ENCODE results near the gene LIMK1. TPM values are rescaled to one million over a fixed set of nuclear protein-coding genes. Genes with fewer than 3 reads are reported as not detected.

The LIMK1 gene
- total RNA-seq, 4 donors from 2014 or later, result 12.8 to 21.5 (median 17.2) TPM

- Histone ChIP-seq H3K27ac (no peak overlapping the region), H3K36me3 (peaks cover 14% of the 10 kb centered on the region), H3K9me3 (no peaks in the 10 kb centered on the region), H3K4me3 (no peak overlapping the region), H3K27me3 (no peaks in the 10 kb centered on the region), H3K4me1 (no peaks in the 10 kb centered on the region)
- WGBS, result 82% methylated on average over 12 of the region's 12 CpGs
- no peak for DNase-seq (ENCODE audit: low spot score in 2 of 2)
- TF ChIP-seq CTCF (IDR thresholded peaks at IDR 0.05) (no peak), POLR2AphosphoS5 (IDR thresholded peaks at IDR 0.05) (no peak), EP300 (IDR thresholded peaks at IDR 0.05) (no peak), POLR2A (IDR thresholded peaks at IDR 0.05) (no peak)
Observed at GRCh38 chr7:74126220-74126880, 42.7 kb downstream of the LIMK1 start.

GRCh38 chr7:74129887-74130286, 46.3 kb downstream of the LIMK1 start:
- no peaks in the 10 kb centered on the region for H3K36me3 ChIP-seq
- no peaks in the 10 kb centered on the region for H3K27me3 ChIP-seq
- no peak overlapping the region for H3K4me3 ChIP-seq
- 47% methylated on average over 2 of the region's 2 CpGs for WGBS
- H3K9me3 ChIP-seq, result no peaks in the 10 kb centered on the region
- H3K27ac ChIP-seq, result no peak overlapping the region
- no peaks in the 10 kb centered on the region for H3K4me1 ChIP-seq
- no peak for TF ChIP-seq POLR2AphosphoS5 (IDR thresholded peaks at IDR 0.05)
- no peak for TF ChIP-seq CTCF (IDR thresholded peaks at IDR 0.05)
- no peak for TF ChIP-seq EP300 (IDR thresholded peaks at IDR 0.05)
- TF ChIP-seq POLR2A (IDR thresholded peaks at IDR 0.05), result no peak
- DNase-seq (ENCODE audit: low spot score in 2 of 2), result no peak

GRCh38 chr7:74130518-74130917, 46.9 kb downstream of the LIMK1 start:
- H3K27ac ChIP-seq, result no peak overlapping the region
- H3K4me3 ChIP-seq, result no peak overlapping the region
- no peaks in the 10 kb centered on the region for H3K27me3 ChIP-seq
- no peaks in the 10 kb centered on the region for H3K36me3 ChIP-seq
- H3K9me3 ChIP-seq, result no peaks in the 10 kb centered on the region
- H3K4me1 ChIP-seq, result no peaks in the 10 kb centered on the region
- 48% methylated on average over 4 of the region's 4 CpGs for WGBS
- no peak for TF ChIP-seq POLR2A (IDR thresholded peaks at IDR 0.05)
- no peak for TF ChIP-seq CTCF (IDR thresholded peaks at IDR 0.05)
- no peak for TF ChIP-seq EP300 (IDR thresholded peaks at IDR 0.05)
- TF ChIP-seq POLR2AphosphoS5 (IDR thresholded peaks at IDR 0.05), result no peak
- no peak for DNase-seq (ENCODE audit: low spot score in 2 of 2)

- TF ChIP-seq POLR2AphosphoS5 (IDR thresholded peaks at IDR 0.05) (no peak), EP300 (IDR thresholded peaks at IDR 0.05) (no peak), POLR2A (IDR thresholded peaks at IDR 0.05) (no peak), CTCF (IDR thresholded peaks at IDR 0.05) (no peak)
- no peak for DNase-seq (ENCODE audit: low spot score in 2 of 2)
- WGBS, result 66% methylated on average over 8 of the region's 8 CpGs
Observed at GRCh38 chr7:74134117-74134620, 50.6 kb downstream of the LIMK1 start.

GRCh38 chr7:74138334-74138867, 54.8 kb downstream of the LIMK1 start:
- Histone ChIP-seq H3K27ac (no peak overlapping the region), H3K4me3 (no peak overlapping the region), H3K27me3 (no peaks in the 10 kb centered on the region), H3K36me3 (no peaks in the 10 kb centered on the region), H3K9me3 (no peaks in the 10 kb centered on the region), H3K4me1 (no peaks in the 10 kb centered on the region)
- no peak for TF ChIP-seq CTCF (IDR thresholded peaks at IDR 0.05)
- no peak for TF ChIP-seq EP300 (IDR thresholded peaks at IDR 0.05)
- no peak for TF ChIP-seq POLR2A (IDR thresholded peaks at IDR 0.05)
- TF ChIP-seq POLR2AphosphoS5 (IDR thresholded peaks at IDR 0.05), result no peak
- no peak for DNase-seq (ENCODE audit: low spot score in 2 of 2)
- 85% methylated on average over 12 of the region's 12 CpGs for WGBS

More at GRCh38 chr7:74134117-74134620, 50.6 kb downstream of the LIMK1 start:
- Histone ChIP-seq H3K27ac (no peak overlapping the region), H3K9me3 (no peaks in the 10 kb centered on the region), H3K4me3 (no peak overlapping the region), H3K27me3 (no peaks in the 10 kb centered on the region), H3K4me1 (no peaks in the 10 kb centered on the region), H3K36me3 (no peaks in the 10 kb centered on the region)
